Ureter (tissue), 1 donor: Measurements from ENCODE around the gene KIRREL3. TPM values are rescaled to one million over a fixed set of nuclear protein-coding genes. Genes with fewer than 3 reads are reported as not detected.
"Not testable (repeated sequence)": the region's sequence is repeated elsewhere in the genome, so short reads cannot be mapped to it uniquely, and the experiment has no call there.

Experiments used
- DNase-seq: peaks from one replicate; pipeline ENCODE4 v3.0.0-alpha.2; 2020; ENCODE audit warnings: low spot score
- total RNA-seq: library from RNA; stranded (reverse); gene quantifications from one replicate; pipeline ENCODE4 v1.2.4, GENCODE V29; 2023
- donor health status: DM: yes; HTN: yes; CAD: no.

KIRREL3 gene
- total RNA-seq, 1 donor from 2014 or later = not detected

- DNase-seq = not testable (repeated sequence)
These were observed 48.0 kb downstream of the KIRREL3 start for GRCh38 chr11:126952533-126952932.

GRCh38 chr11:126951465-126951864, 49.1 kb downstream of the KIRREL3 start:
- DNase-seq = no peak

- DNase-seq = no peak
These were observed 51.3 kb downstream of the KIRREL3 start for GRCh38 chr11:126949066-126949891.

GRCh38 chr11:126948563-126948962, 52.0 kb downstream of the KIRREL3 start:
- no peak for DNase-seq

- DNase-seq = no peak
These were observed 55.3 kb downstream of the KIRREL3 start for GRCh38 chr11:126945319-126945718.

DNA sequence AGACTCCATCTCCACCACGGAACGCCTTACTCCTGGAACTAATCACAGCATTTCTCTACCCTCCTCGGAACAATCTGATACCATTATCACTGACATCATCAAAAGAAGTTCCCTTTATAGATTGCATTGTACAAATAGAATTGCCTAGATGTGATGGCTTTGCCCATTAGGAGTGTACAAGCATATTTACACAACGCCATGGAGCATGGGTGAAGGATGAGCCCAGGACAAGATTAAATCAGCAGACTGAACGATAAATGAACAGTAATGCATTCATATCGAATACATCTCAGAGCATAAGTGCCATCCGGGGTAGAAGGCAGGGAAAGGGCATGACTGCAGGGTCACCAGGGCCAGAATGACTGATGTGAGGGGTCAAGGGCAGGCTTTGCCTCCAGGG, 57.3 kb downstream of the KIRREL3 start:
- no peak for DNase-seq

DNA sequence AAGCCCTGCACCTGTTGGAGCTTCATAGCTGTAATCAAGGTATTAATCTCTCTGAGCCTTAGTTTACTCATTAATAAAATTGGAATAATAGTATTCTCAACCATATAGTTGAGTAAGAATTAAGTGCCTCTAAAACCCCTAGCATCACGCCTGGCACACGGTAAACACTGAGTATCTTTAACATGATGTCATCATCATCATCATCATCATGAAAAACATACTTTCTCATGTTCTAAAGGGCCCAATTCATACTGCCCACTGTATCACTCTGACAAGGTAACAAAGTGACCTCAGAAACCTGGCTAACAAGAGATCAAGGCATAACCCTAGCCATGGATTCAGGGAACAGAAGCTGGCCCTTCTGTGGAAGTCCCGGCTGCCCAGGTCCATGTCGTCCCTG, 58.4 kb downstream of the KIRREL3 start:
- DNase-seq = no peak

DNA sequence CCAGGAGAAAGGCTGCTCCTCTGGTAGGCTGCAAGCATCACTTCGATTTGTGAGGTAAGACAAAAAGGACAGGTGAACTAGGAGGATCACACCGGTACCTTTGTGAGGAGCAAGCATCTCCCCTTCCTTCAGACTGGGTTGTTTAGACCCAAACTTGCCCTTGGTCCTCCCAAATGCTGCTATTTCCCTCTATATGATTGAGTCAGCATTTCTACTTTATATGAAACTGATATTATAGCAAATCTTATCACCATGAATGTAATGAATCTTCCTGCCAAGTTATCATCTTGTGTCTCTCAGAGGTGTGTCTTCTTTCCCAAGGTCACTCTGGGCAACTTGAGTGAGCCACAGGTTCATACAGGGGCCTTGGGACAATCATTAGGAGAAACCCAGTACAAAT, 61.0 kb downstream of the KIRREL3 start:
- no peak for DNase-seq

GRCh38 chr11:126938718-126939117, 61.9 kb downstream of the KIRREL3 start:
- no peak for DNase-seq

GRCh38 chr11:126930091-126930841, 70.3 kb downstream of the KIRREL3 start:
- DNase-seq = no peak

DNA sequence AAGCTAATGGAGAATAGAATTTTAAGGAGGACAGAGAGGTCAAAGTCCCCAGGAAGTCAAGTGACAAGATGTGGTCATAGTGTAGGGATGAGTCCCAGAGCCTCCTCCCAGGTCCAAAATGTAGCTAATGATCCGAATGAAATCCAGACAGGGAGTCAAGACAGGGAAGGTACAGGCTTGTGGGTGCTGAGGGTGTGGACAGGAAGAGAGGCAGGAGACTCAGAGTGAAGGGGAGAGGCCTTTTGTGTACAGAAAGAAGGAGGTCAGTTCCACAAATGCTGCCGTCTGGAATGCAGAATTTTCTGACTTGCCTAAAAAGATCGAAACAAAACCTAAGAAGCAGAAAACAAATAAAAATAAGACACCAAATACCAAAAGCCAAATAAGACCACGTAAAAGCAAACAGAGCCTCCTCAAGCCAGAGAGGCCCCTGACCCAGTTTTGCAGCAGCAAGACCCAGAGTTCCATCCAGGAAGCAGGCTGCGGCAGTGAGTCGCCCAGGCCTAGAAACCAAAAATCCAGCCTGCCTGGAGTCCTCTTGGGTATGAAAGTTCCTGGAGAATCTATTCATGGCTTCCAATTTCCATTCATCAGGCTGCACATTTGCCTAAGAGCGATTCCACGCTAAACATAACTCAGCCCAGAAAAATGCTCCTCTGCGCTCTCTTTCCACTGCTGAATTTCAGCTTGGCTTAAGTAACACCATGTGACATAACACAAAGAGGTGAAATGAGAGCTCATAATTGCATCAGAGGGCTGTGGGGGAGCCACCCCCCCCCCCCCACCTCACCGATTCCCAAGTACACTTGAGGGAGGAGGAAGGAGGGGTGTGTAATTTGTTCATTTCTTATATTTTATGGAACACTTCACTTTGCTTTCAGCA, 71.2 kb downstream of the KIRREL3 start:
- DNase-seq = no peak

DNA sequence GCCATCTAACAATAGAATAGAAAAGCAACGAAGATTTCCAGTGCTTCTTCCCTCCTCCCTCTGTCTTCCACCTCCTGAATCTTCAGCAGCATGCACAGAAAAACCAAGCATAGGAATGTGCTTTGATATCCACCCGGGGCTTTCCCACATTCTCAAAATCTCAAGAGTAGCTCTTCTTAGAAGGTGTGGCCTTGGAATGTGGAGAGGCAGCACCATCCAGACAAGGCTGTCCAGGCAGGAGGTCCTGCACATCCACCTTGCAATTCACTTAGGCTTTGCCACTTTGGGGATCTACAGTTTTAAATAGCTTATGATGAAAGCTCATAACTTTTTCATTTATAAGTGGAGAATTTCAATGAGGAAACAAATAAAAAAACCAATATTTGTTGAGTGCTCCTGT, 72.9 kb downstream of the KIRREL3 start:
- DNase-seq = no peak

GRCh38 chr11:126926376-126926791, 74.2 kb downstream of the KIRREL3 start:
- DNase-seq = no peak

DNA sequence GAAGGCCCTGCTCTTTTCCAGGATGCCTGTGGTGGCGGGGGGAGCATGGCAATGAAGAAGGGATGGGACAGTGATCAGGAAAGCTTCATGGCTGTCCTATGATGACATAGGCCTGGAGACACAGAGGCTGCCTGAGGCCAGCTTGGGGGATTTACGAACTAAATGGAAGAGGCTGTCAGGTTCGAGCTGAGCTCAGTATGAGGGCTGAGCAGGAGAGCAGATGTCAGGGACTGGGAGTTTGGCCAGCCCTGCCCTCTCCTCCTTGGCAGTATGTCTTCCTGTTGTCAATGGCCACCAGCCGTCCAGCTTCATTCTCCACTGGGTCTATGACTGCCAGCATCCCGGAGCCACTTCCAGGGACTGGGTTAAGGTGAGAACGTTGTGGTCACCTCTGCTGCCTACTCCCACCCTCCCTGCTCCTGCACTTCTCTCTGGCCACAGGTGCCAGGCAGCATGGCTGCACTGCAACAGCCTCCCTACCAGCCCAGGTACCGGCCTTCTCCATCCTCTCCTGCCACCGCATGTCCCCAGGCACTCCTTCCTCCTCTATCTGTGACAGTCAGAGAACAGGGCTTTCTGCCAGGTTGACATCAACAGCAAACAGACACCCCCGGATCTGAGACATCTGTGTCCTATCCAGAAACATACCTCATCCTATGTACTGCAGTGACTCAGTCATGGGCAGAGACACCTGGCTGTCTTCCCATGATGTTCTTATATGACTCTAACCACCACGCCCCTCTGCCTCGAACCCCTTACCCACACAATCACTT, 75.1 kb downstream of the KIRREL3 start:
- no peak for DNase-seq

- DNase-seq = no peak
These were observed 76.1 kb downstream of the KIRREL3 start for GRCh38 chr11:126924376-126925040.

- DNase-seq = no peak
These were observed 79.7 kb downstream of the KIRREL3 start for GRCh38 chr11:126920833-126921232.

GRCh38 chr11:126919147-126919823, 81.3 kb downstream of the KIRREL3 start:
- no peak for DNase-seq

DNA sequence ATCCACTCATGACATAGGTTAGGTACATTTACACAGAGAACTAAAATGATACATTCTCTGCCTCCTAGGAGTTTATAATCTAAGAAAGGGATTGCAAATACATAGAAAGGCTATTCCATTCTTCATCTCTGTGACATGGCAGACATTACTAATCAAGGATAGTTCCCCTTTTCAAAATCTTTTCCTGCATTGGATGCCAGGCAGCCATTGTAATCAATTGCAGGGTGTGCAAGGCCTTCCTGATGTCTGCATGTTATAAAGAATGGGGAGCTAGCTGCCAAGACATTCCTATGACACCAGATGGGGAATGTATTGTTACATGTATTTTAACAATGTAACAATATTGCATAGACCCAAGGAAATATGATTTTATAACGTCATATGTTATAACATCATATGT, 82.0 kb downstream of the KIRREL3 start:
- DNase-seq = no peak

- no peak for DNase-seq
These were observed 82.9 kb downstream of the KIRREL3 start for GRCh38 chr11:126917531-126918204.

DNA sequence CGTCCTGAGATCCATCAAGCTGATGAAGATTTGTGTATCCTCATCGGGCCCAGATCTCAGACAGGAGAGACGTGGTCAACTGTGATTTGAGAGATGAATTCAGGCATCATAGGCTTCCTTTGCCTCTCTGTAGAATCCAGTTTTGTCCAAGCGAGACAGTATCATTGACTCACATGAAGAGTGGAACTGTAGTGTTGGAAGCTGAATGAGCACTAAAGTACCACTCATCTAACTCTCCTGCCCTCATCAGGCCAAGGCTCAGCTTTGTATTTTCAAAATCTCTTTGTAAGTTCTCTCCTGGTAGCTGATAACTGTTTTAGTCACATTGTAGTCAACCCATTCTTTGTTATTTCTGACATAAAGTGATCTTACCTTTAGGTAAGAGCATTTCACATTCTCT, 85.1 kb downstream of the KIRREL3 start:
- DNase-seq = no peak
